ENCODE results near the gene RAB11A. TPM values are rescaled to one million over a fixed set of nuclear protein-coding genes. Genes with fewer than 3 reads are reported as not detected.

The RAB11A gene
- total RNA-seq, 2 donors from 2014 or later = 137 to 145 TPM

DNA sequence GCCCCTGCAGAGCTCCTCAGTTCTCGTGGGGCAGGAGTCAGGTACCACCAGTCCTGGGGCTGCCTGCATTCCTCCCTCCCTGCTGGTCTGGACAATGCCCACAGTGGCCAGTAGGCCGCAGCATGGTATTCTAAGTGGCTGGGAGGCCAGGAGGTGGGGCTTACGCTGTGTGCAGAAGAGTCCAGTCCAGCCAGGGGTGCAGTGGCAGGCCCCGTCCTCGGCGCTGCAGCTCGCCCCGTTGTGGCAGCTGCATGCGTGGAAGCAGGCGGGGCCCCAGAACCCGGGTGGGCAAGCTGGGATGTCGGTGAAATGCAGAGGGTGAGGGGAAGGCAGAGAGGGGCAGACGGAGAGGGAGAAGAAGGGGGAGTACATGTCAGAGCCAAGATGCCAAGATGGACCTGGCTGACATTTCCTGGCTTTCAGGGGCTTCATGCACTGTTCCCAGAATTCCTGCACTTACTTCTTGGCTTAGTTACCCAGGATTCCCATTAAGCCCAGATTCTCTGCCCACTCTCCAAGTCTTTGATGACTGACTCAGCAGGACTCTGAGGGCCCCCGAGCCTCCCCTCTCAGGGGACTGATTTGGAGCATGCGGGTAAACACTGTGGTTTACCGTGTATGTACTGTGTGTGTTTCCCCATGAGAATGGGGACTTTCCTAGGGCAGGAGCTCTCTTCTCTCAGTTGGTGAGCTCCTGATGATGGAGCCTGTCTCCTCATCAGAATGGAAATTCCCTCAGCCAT, 47.5 kb downstream of the RAB11A start:
- ATAC-seq (replicated peaks in 1 of 2) (peak; percentile 95 to 97), DNase-seq (peak; percentile 65 to 77)
- no peaks in the 10 kb centered on the region for H3K27me3 Mint-ChIP-seq (ENCODE audit: low read depth)
- H3K36me3 Mint-ChIP-seq (ENCODE audit: insufficient read depth in 2 of 2) = peaks cover 0 to 4% of the 10 kb centered on the region in 2 donors
- peaks cover 45% of the 10 kb centered on the region for H3K4me1 Mint-ChIP-seq (ENCODE audit: low read depth)
- peak overlapping the region; percentile 10 for H3K27ac Mint-ChIP-seq
- peak overlapping the region; percentile 28 to 72 for H3K4me3 Mint-ChIP-seq
- no peaks in the 10 kb centered on the region for H3K9me3 Mint-ChIP-seq

DNA sequence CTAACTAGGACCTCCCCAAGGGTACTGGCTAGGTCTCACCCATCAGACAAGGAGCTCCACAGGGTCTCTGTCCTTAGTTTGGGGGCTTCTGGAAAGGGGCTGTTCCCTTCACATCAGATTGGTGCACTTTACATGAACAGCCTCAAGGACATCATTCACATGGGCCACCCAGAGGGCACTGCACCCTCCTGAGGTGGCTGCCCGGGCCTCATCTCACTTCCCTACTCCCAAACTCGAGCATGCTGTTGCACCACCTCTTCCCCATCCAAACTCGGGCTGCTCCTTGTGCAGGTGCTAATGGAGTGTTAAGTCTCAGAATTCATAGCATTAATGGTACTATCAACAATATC, 48.1 kb downstream of the RAB11A start:
- peaks cover 45% of the 10 kb centered on the region for H3K4me1 Mint-ChIP-seq (ENCODE audit: low read depth)
- DNase-seq (no peak), ATAC-seq (replicated peaks in 1 of 2) (no peak)
- H3K4me3 Mint-ChIP-seq = peak overlapping the region; percentile 28 to 72
- no peaks in the 10 kb centered on the region for H3K9me3 Mint-ChIP-seq
- peaks cover 0 to 4% of the 10 kb centered on the region in 2 donors for H3K36me3 Mint-ChIP-seq (ENCODE audit: insufficient read depth in 2 of 2)
- H3K27ac Mint-ChIP-seq = peak overlapping the region; percentile 10
- no peaks in the 10 kb centered on the region for H3K27me3 Mint-ChIP-seq (ENCODE audit: low read depth)

DNA sequence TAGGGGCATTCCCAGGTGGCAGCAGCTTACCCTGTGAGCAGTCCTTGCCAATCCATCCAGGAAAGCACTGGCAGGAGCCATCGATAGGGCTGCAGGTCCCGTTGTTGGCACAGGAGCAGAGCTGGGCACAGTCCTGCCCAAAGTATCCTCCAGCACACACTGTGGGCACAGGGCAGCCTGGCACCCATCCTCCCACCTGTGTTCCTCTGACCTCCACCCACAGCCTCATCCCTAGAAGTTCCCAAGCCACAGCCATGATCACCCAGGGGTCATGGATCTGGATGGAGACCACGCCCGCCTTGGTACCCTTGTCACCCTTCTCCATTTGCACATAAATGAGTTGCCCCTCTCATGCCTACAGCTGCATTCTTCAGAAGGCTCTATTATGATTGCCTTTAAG, 48.6 kb downstream of the RAB11A start:
- Mint-ChIP-seq H3K4me3 (peak overlapping the region in 1 of 2 donors; percentile 72), H3K36me3 (ENCODE audit: insufficient read depth in 2 of 2) (peaks cover 0 to 4% of the 10 kb centered on the region in 2 donors), H3K9me3 (no peaks in the 10 kb centered on the region), H3K27me3 (ENCODE audit: low read depth) (no peaks in the 10 kb centered on the region), H3K4me1 (ENCODE audit: low read depth) (peaks cover 45% of the 10 kb centered on the region), H3K27ac (peak overlapping the region; percentile 26)
- DNase-seq = no peak
- ATAC-seq (replicated peaks in 1 of 2) = no peak

DNA sequence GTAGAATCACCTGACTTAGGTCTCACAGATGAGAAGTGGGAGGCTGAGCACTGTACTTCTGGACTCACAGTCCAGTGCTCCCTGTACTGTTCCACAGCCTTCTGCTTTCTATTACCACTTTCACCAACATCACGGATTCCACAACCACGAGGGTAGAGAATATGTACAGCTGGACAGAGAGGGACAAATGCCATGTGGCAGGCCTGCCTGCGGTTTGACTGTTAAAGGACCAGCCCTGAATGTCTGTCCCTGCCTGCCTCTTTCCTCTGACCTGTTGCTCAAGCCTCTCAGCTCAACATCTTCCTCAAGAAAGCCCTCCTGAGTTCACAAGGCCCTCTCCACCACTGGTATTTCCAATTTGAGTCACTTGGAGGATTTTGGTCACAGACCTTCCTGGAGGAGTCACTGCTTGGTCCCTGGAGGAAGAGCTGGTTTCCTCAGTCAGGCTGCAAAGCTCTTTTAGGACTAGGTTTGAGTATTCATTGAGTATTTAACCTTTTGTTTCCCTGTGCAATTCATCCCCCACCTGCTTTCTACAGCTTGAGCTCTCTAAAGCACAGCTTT, 49.1 kb downstream of the RAB11A start:
- peak overlapping the region; percentile 47 to 72 for H3K4me3 Mint-ChIP-seq
- H3K9me3 Mint-ChIP-seq = no peaks in the 10 kb centered on the region
- H3K36me3 Mint-ChIP-seq (ENCODE audit: insufficient read depth in 2 of 2) = peaks cover 0 to 4% of the 10 kb centered on the region in 2 donors
- H3K27ac Mint-ChIP-seq = peak overlapping the region; percentile 26
- H3K4me1 Mint-ChIP-seq (ENCODE audit: low read depth) = peaks cover 45% of the 10 kb centered on the region
- ATAC-seq (replicated peaks in 1 of 2) (peak in 1 of 2 donors; percentile 21), DNase-seq (peak; percentile 9 to 14)
- no peaks in the 10 kb centered on the region for H3K27me3 Mint-ChIP-seq (ENCODE audit: low read depth)

DNA sequence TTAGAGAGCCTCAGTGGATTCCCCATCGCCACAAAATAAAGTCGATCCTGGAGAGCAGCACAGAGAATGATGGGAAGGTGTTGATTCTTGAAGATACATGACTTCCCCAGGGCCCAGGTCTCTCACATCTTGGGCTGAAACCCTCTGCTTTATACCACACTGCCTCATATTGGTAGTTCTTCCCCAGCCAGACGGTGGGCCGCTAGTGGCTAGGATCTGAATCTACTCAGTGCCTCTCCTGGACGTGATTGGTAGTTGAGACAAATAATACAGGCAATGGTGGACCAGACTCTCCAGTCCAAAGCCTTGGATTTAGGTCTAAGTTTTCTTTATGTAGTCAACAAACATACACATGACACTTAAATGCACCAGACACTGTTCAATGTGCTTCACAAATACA, 49.7 kb downstream of the RAB11A start:
- peaks cover 45% of the 10 kb centered on the region for H3K4me1 Mint-ChIP-seq (ENCODE audit: low read depth)
- H3K36me3 Mint-ChIP-seq (ENCODE audit: insufficient read depth in 2 of 2) = peaks cover 0 to 4% of the 10 kb centered on the region in 2 donors
- H3K9me3 Mint-ChIP-seq = no peaks in the 10 kb centered on the region
- no peaks in the 10 kb centered on the region for H3K27me3 Mint-ChIP-seq (ENCODE audit: low read depth)
- peak overlapping the region in 1 of 2 donors; percentile 47 for H3K4me3 Mint-ChIP-seq
- DNase-seq (no peak), ATAC-seq (replicated peaks in 1 of 2) (no peak)
- peak overlapping the region; percentile 26 for H3K27ac Mint-ChIP-seq

DNA sequence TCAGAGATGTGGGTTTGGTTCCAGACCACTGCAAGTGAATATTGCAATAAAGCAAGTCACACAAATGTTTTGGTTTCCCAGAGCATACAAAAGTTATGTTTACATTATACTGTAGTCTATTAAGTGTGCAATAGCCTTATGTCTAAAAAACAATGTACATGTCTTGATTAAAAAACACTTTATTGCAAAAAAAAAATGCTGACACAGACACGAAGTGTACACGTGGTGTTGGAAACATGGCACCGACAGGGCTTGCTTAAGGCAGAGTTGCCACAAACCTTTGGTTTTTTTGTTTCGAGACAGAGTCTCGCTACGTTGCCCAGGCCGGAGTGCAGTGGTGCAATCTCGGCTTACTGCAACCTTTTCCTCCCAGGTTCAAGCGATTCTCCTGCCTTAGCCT, 50.1 kb downstream of the RAB11A start:
- peaks cover 0 to 4% of the 10 kb centered on the region in 2 donors for H3K36me3 Mint-ChIP-seq (ENCODE audit: insufficient read depth in 2 of 2)
- H3K9me3 Mint-ChIP-seq = no peaks in the 10 kb centered on the region
- ATAC-seq (replicated peaks in 1 of 2) (no peak), DNase-seq (no peak)
- H3K4me1 Mint-ChIP-seq (ENCODE audit: low read depth) = peaks cover 45% of the 10 kb centered on the region
- no peaks in the 10 kb centered on the region for H3K27me3 Mint-ChIP-seq (ENCODE audit: low read depth)
- peak overlapping the region; percentile 26 for H3K27ac Mint-ChIP-seq
- no peak overlapping the region for H3K4me3 Mint-ChIP-seq

DNA sequence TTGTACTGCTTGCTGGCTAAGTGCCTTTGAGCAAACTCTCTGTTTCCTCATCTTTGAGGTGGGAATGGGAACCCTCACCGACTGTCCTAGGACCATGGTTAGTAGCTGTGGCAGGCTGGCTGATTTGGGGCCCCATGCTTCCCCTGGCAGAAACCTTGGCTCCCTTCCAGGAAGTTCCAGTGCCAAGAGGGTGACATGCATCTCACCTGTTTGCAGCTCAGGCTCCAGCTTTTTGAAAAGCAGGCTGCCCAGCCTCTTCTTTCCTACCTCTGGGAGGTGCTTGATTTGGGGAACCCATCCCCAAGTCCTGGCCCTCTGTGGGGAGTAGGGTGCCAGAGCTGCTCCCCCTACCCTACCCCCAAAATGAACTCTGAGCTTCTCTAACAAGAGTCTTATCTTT, 50.8 kb downstream of the RAB11A start:
- Mint-ChIP-seq H3K4me3 (no peak overlapping the region), H3K36me3 (ENCODE audit: insufficient read depth in 2 of 2) (peaks cover 0 to 4% of the 10 kb centered on the region in 2 donors), H3K27ac (no peak overlapping the region), H3K4me1 (ENCODE audit: low read depth) (peaks cover 44% of the 10 kb centered on the region), H3K27me3 (ENCODE audit: low read depth) (no peaks in the 10 kb centered on the region), H3K9me3 (no peaks in the 10 kb centered on the region)
- no peak for ATAC-seq (replicated peaks in 1 of 2)
- DNase-seq = no peak

DNA sequence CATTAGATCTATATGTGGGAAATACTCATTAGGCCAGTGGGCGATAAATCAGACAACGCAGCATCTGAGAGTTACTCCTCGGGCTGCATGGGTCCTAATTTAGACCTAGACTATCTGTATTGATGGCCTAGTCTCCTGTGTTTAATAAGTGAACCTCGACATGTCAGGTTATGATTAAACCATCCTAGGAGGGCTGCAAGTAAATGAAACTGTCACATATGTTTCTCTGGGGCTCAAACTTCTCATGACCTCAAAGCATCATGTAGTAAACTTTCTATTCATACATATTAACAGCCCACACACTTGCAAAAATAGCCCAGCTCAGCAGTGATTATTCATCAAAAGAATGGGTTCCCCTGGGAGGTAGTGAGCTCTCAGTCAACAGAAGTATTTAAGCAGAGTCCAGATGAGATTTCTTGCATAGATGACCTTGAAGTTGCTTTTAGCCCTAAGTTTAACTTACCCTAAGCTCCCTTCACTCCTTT, 51.6 kb downstream of the RAB11A start:
- ATAC-seq (replicated peaks in 1 of 2) = no peak

DNA sequence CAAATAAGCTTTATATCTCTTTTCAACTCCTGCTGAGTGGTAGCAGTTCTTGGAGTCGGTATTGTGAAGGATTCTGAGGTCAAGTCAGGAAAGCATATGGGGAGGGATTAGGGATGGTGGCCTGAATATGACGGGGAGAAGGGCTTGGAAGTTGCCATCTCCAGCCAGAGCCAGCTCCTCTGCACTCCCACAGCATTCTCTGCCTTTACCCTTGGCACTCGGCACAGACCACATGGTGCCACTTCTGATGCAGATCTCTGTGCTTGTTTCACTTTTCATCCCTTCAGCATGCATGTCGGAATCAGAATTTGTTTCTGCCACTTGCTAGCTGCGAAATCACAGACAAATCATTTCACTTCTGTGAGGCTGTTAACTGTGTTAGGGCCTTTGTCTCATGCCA, 52.5 kb downstream of the RAB11A start:
- Mint-ChIP-seq H3K4me1 (ENCODE audit: low read depth) (peaks cover 29% of the 10 kb centered on the region), H3K4me3 (no peak overlapping the region), H3K27me3 (ENCODE audit: low read depth) (no peaks in the 10 kb centered on the region), H3K9me3 (no peaks in the 10 kb centered on the region), H3K36me3 (ENCODE audit: insufficient read depth in 2 of 2) (peaks cover 0 to 4% of the 10 kb centered on the region in 2 donors), H3K27ac (no peak overlapping the region)
- DNase-seq (no peak), ATAC-seq (replicated peaks in 1 of 2) (no peak)

More for the DNA sequence above, 51.6 kb downstream of the RAB11A start:
- Mint-ChIP-seq H3K36me3 (ENCODE audit: insufficient read depth in 2 of 2) (peaks cover 0 to 4% of the 10 kb centered on the region in 2 donors), H3K4me3 (no peak overlapping the region), H3K9me3 (no peaks in the 10 kb centered on the region), H3K27me3 (ENCODE audit: low read depth) (no peaks in the 10 kb centered on the region), H3K27ac (no peak overlapping the region), H3K4me1 (ENCODE audit: low read depth) (peaks cover 39% of the 10 kb centered on the region)
- DNase-seq = no peak

DNA sequence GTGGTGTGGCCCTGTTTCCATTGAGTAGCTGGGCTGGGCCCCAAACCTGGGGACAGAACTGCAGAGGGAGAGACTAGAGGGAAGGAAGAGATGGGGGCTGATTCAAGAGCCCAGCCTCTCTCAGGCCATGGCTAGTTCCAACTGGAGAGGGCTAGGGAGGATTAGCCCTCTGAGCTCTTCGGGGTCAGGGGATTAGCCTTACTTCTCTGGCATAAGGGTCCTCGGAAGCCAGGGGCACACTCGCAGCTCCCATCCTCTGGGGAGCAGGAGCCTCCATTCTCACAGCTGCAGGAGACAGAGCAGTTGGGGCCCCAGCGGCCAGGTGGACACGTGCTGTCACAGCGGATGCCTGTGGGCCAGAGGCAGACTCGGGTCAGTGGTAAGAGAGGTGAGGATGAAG, 53.3 kb downstream of the RAB11A start:
- H3K4me1 Mint-ChIP-seq (ENCODE audit: low read depth) = peaks cover 21% of the 10 kb centered on the region
- H3K9me3 Mint-ChIP-seq = no peaks in the 10 kb centered on the region
- no peaks in the 10 kb centered on the region for H3K27me3 Mint-ChIP-seq (ENCODE audit: low read depth)
- peaks cover 0 to 4% of the 10 kb centered on the region in 2 donors for H3K36me3 Mint-ChIP-seq (ENCODE audit: insufficient read depth in 2 of 2)
- no peak overlapping the region for H3K27ac Mint-ChIP-seq
- no peak for DNase-seq
- ATAC-seq (replicated peaks in 1 of 2) = no peak
- H3K4me3 Mint-ChIP-seq = no peak overlapping the region

DNA sequence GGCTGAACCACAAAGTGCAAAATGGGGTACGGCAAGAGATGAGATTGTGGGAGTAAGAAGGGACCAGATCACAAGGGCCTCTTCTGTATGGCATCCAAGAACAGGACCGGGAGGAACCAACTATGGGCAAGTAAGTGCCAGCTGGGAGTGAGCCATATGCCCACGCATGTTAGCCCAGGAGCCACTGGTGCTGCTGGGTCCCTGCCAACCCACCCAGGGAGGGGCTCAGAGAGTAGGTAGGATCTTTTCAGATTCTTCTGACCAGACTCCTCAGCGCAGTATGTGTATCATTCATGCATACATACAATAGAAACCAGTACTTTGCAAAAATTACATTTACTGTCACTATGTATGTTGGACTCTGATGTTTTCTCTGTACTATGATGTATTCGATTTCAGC, 54.0 kb downstream of the RAB11A start:
- H3K27me3 Mint-ChIP-seq (ENCODE audit: low read depth) = no peaks in the 10 kb centered on the region
- DNase-seq (no peak), ATAC-seq (replicated peaks in 1 of 2) (no peak)
- H3K4me3 Mint-ChIP-seq = no peak overlapping the region
- no peak overlapping the region for H3K27ac Mint-ChIP-seq
- peaks cover 0 to 4% of the 10 kb centered on the region in 2 donors for H3K36me3 Mint-ChIP-seq (ENCODE audit: insufficient read depth in 2 of 2)
- H3K9me3 Mint-ChIP-seq = no peaks in the 10 kb centered on the region
- H3K4me1 Mint-ChIP-seq (ENCODE audit: low read depth) = peaks cover 15% of the 10 kb centered on the region

DNA sequence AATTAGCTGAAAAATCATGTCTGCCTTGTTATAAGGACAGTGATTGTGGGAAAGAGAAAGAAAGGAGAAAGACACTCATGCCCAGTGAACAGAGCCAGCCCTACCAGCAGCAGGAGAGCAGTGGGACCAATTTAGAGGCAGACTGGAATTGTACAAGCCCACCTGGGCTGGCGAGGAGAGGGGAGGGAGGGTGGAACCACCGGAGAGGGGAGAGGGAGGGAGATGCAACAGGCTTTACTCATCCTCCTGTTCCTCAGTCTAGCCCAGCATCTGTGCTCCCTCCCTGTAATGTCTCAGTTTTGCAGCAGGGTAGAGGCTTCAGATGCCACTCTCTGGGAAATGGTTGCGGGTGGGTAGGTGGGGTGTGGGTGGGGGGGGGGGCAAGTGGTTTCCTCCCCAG, 54.7 kb downstream of the RAB11A start:
- Mint-ChIP-seq H3K9me3 (no peaks in the 10 kb centered on the region), H3K36me3 (ENCODE audit: insufficient read depth in 2 of 2) (no peaks in the 10 kb centered on the region), H3K27ac (no peak overlapping the region), H3K4me3 (no peak overlapping the region), H3K27me3 (ENCODE audit: low read depth) (no peaks in the 10 kb centered on the region), H3K4me1 (ENCODE audit: low read depth) (peaks cover 7% of the 10 kb centered on the region)
- DNase-seq (no peak), ATAC-seq (replicated peaks in 1 of 2) (no peak)

DNA sequence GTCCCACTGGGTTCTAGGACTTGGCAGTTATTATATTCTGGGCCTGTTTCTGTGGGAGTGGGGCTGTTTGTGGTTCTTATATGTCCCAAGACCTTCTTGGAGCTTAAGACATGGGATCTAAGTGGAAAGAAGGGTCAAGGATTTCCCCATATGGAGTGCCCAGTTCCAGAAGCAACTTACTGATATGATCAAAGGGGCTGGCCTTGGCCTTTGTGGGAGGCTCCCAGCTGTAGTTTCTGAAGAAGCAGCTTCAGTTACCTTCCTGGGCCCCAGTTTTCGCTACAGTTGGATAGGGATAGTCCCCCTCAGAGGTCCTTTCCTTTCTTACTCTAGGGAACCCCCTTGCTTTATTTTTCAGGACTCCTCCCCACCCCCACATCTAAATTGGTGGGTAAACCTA, 56.0 kb downstream of the RAB11A start:
- H3K9me3 Mint-ChIP-seq = no peaks in the 10 kb centered on the region
- H3K27ac Mint-ChIP-seq = no peak overlapping the region
- H3K4me1 Mint-ChIP-seq (ENCODE audit: low read depth) = peaks cover 4% of the 10 kb centered on the region
- H3K4me3 Mint-ChIP-seq = no peak overlapping the region
- H3K27me3 Mint-ChIP-seq (ENCODE audit: low read depth) = no peaks in the 10 kb centered on the region
- DNase-seq (no peak), ATAC-seq (replicated peaks in 1 of 2) (no peak)
- H3K36me3 Mint-ChIP-seq (ENCODE audit: insufficient read depth in 2 of 2) = no peaks in the 10 kb centered on the region
